Spleen (tissue), 11 donors: ENCODE results near the gene C19orf85. TPM values are rescaled to one million over a fixed set of nuclear protein-coding genes. Genes with fewer than 3 reads are reported as not detected.

ENCODE experiments used
- DNase-seq: peaks from one replicate; pipeline ENCODE4 v3.0.0-alpha.2; 2020
- H3K27ac ChIP-seq, 8 donors: fragments of 200-600 bp; sonication (generic) in 7 of 8; 1 replicate in 4 of 8; 2 replicates in 4 of 8; pipeline versions ENCODE4 v1.5.0 to v1.8.0; 2016 to 2021; ENCODE audit warnings: inconsistent platforms in 4 of 8, mild to moderate bottlenecking in 4 of 8, moderate library complexity in 1 of 8
- H3K27me3 ChIP-seq, 7 donors: fragments of 200-600 bp; sonication (generic) in 6 of 7; replicated peaks in 1 of 7; 1 replicate in 4 of 7; 2 replicates in 3 of 7; pipeline versions ENCODE4 v1.5.0 to v1.8.0; 2016 to 2021; ENCODE audit warnings: inconsistent platforms in 3 of 7, mild to moderate bottlenecking in 1 of 7
- H3K36me3 ChIP-seq, 6 donors: fragments of 200-600 bp; sonication (generic) in 5 of 6; 1 replicate in 4 of 6; 2 replicates in 2 of 6; pipeline versions ENCODE4 v1.5.0 to v1.8.0; 2016 to 2021; ENCODE audit warnings: inconsistent platforms in 2 of 6
- H3K4me1 ChIP-seq, 6 donors: fragments of 200-600 bp; sonication (generic) in 5 of 6; 1 replicate in 3 of 6; 2 replicates in 3 of 6; pipeline versions ENCODE4 v1.5.0 to v1.8.0; 2016 to 2021; ENCODE audit warnings: inconsistent platforms in 3 of 6
- H3K4me3 ChIP-seq, 8 donors: fragments of 200-600 bp; sonication (generic) in 7 of 8; 1 replicate in 4 of 8; 2 replicates in 4 of 8; pipeline versions ENCODE4 v1.5.0 to v1.8.0; 2016 to 2021; ENCODE audit warnings: inconsistent platforms in 4 of 8, mild to moderate bottlenecking in 4 of 8, moderate library complexity in 2 of 8
- H3K9me3 ChIP-seq, 8 donors: fragments of 200-600 bp; sonication (generic) in 7 of 8; 1 replicate in 4 of 8; 2 replicates in 4 of 8; pipeline versions ENCODE4 v1.5.0 to v1.8.0; 2016 to 2021; ENCODE audit warnings: inconsistent platforms in 4 of 8
- CTCF ChIP-seq, 11 experiments: fragments of 200-600 bp in 7 of 11; fragments of 450-650 bp in 4 of 11; sonication (generic) in 4 of 11; IDR thresholded peaks in 8 of 11; conservative IDR thresholded peaks in 3 of 11; 1 replicate in 7 of 11; 2 replicates in 4 of 11; pipeline versions ENCODE4 v1.4.0 to v1.8.0; 2016 to 2021; ENCODE audit warnings: antibody characterized with exemption in 11 of 11, inconsistent platforms in 4 of 11, mild to moderate bottlenecking in 1 of 11
- POLR2A ChIP-seq, 3 donors: fragments of 450-650 bp; IDR thresholded peaks; one replicate each; pipeline ENCODE4 v1.5.1; 2017; ENCODE audit warnings: antibody characterized with exemption in 3 of 3, mild to moderate bottlenecking in 1 of 3
- POLR2AphosphoS5 ChIP-seq, 3 donors: sonication (generic); formaldehyde crosslinking; IDR thresholded peaks; one replicate each; pipeline ENCODE4 v1.5.1; 2017; ENCODE audit warnings: antibody characterized with exemption in 3 of 3
- WGBS, 5 donors: extraction: QIAGEN DNeasy Blood & Tissue Kit in 3 of 5; methylation state at CpG; one replicate each; pipeline versions ENCODE4 v1.1.5 to v1.1.7; 2013 to 2018; 5-methylcytosine and 5-hydroxymethylcytosine counted together
- intact Hi-C: fragments of 100-400 bp; cut with DNase I; formaldehyde crosslinking; loops from one replicate; pipeline ENCODE4 v1.15.0; 2023; ENCODE audit warnings: low total_unique reads
- polyA plus RNA-seq, 3 donors: library from polyadenylated mRNA; stranded (reverse); fragments of 200-250 nt; gene quantifications; one replicate each; pipeline ENCODE4 v1.2.1, GENCODE V29; 2013
- total RNA-seq, 7 donors: library from RNA; depleted of rRNA in 3 of 7; stranded (reverse); fragments of >200 nt in 3 of 7; fragmentation: NEBNext Ultra II Directional in 4 of 7; extraction: Animal tissue kit (Norgen Biotek cat#: 25700) in 4 of 7; gene quantifications; one replicate each; pipeline versions ENCODE4 v1.1.0 to v1.2.1, GENCODE V29; 2016 to 2021
- donor health status: healthy with polysubstance abuse.
- donor health status: DM: no; HTN: no; CAD: no; lungs with moderate emphysema.
- donor health status: DM: no; HTN: no; CAD: no.
- donor health status: Bipolar disorder and iron deficiency.
- donor health status: healthy.
- donor health status: DM: no; HTN: no; CAD: no.
- donor health status: DM: yes; HTN: yes; CAD: no.

Gene C19orf85
- total and polyA plus RNA-seq, 10 donors: not detected

- H3K36me3 ChIP-seq: no peaks in the 10 kb centered on the region
- H3K4me1 ChIP-seq: peaks cover 0 to 17% (median 0%) of the 10 kb centered on the region in 6 donors
- WGBS, 5 donors: 60 to 76% (median 64%) methylated on average over 3 to 5 of the region's 5 CpGs
- no peak for DNase-seq
- intact Hi-C loops: loop anchor here (10.0 kb wide), 1 partner anchor 124 kb away; no protein-coding TSS in a partner anchor
- TF ChIP-seq CTCF (IDR thresholded peaks at IDR 0.05 in 8 of 11, conservative IDR thresholded peaks at IDR 0.05 in 3 of 11) (no peak), POLR2A (IDR thresholded peaks at IDR 0.05) (no peak), POLR2AphosphoS5 (IDR thresholded peaks at IDR 0.05) (no peak)
- H3K27ac ChIP-seq: no peak overlapping the region
- peaks cover 0 to 28% (median 0%) of the 10 kb centered on the region in 7 donors for H3K27me3 ChIP-seq
- H3K9me3 ChIP-seq: no peaks in the 10 kb centered on the region
- no peak overlapping the region for H3K4me3 ChIP-seq
These were observed 45.4 kb downstream of the C19orf85 start for GRCh38 chr19:55419103-55419502.

- TF ChIP-seq CTCF (IDR thresholded peaks at IDR 0.05 in 8 of 11, conservative IDR thresholded peaks at IDR 0.05 in 3 of 11): peak in 10 of 11 experiments; percentile 36 to 72 (median 62)
- TF ChIP-seq POLR2AphosphoS5 (IDR thresholded peaks at IDR 0.05): no peak
- intact Hi-C loops: loop anchor here (10.0 kb wide), 1 partner anchor 123 kb away; no protein-coding TSS in a partner anchor
- H3K4me1 ChIP-seq: peaks cover 0 to 17% (median 0%) of the 10 kb centered on the region in 6 donors
- H3K27me3 ChIP-seq: peaks cover 0 to 27% (median 0%) of the 10 kb centered on the region in 7 donors
- H3K36me3 ChIP-seq: no peaks in the 10 kb centered on the region
- no peaks in the 10 kb centered on the region for H3K9me3 ChIP-seq
- DNase-seq: no peak
- no peak overlapping the region for H3K4me3 ChIP-seq
- H3K27ac ChIP-seq: no peak overlapping the region
- 27 to 31% (median 28%) methylated on average over 7 of the region's 7 CpGs for WGBS, 5 donors
These were observed 46.4 kb downstream of the C19orf85 start for GRCh38 chr19:55418185-55418584.

Other genes starting within 250 kb of the C19orf85 start
- 10 to 100 TPM in 3 of 7 donors, 1 to 10 TPM in 4; 7.5 to 11.7 (median 9.6) TPM for gene TMEM86B, start 236.0 kb downstream of the C19orf85 start, total RNA-seq
- 10 to 100 TPM; 11.8 to 31.5 (median 28.2) TPM for gene TMEM86B, start 236.0 kb downstream of the C19orf85 start, polyA plus RNA-seq
- gene PPP6R1, start 205.7 kb downstream of the C19orf85 start, total RNA-seq: 100 to 1,000 TPM; 113 to 150 (median 133) TPM
- gene PPP6R1, start 205.7 kb downstream of the C19orf85 start, polyA plus RNA-seq: 10 to 100 TPM; 49.2 to 90.5 (median 65.1) TPM
- gene HSPBP1, start 184.6 kb downstream of the C19orf85 start, total RNA-seq: 10 to 100 TPM; 14.2 to 26.8 (median 17.6) TPM
- 10 to 100 TPM; 14.2 to 27.0 (median 26.4) TPM for gene HSPBP1, start 184.6 kb downstream of the C19orf85 start, polyA plus RNA-seq
- gene BRSK1, start 180.8 kb downstream of the C19orf85 start, total RNA-seq: 1 to 10 TPM in 5 of 7 donors, under 1 TPM in 2; 0.79 to 2.9 (median 1.7) TPM
- gene BRSK1, start 180.8 kb downstream of the C19orf85 start, polyA plus RNA-seq: 1 to 10 TPM in 2 of 3 donors, under 1 TPM in 1; 0.70 to 1.5 (median 1.0) TPM
- gene TMEM150B, start 139.4 kb downstream of the C19orf85 start, total RNA-seq: 10 to 100 TPM in 3 of 7 donors, 1 to 10 TPM in 4; 5.6 to 34.1 (median 9.9) TPM
- gene TMEM150B, start 139.4 kb downstream of the C19orf85 start, polyA plus RNA-seq: 1 to 10 TPM; 1.7 to 6.5 (median 4.1) TPM
- 10 to 100 TPM; 10.5 to 18.1 (median 12.8) TPM for gene KMT5C, start 124.9 kb downstream of the C19orf85 start, total RNA-seq
- gene KMT5C, start 124.9 kb downstream of the C19orf85 start, polyA plus RNA-seq: 10 to 100 TPM in 1 of 3 donors, 1 to 10 TPM in 2; 5.7 to 12.2 (median 7.8) TPM
- gene COX6B2, start 110.0 kb downstream of the C19orf85 start, total RNA-seq: 1 to 10 TPM in 1 of 7 donors, under 1 TPM in 4, not detected in 2; 0.30 to 1.6 (median 0.63) TPM
- gene COX6B2, start 110.0 kb downstream of the C19orf85 start, polyA plus RNA-seq: under 1 TPM in 2 of 3 donors, not detected in 1; 0.06 to 0.08 TPM
- gene GARIN5B, start 101.5 kb downstream of the C19orf85 start, total RNA-seq: not detected
- gene GARIN5B, start 101.5 kb downstream of the C19orf85 start, polyA plus RNA-seq: not detected
- gene IL11, start 94.3 kb downstream of the C19orf85 start, total RNA-seq: under 1 TPM in 1 of 7 donors, not detected in 6; 0.23 TPM
- gene IL11, start 94.3 kb downstream of the C19orf85 start, polyA plus RNA-seq: under 1 TPM in 2 of 3 donors, not detected in 1; 0.04 to 0.06 TPM
- not detected for gene TMEM190, start 87.9 kb downstream of the C19orf85 start, total RNA-seq
- gene TMEM190, start 87.9 kb downstream of the C19orf85 start, polyA plus RNA-seq: under 1 TPM in 1 of 3 donors, not detected in 2; 0.20 TPM
- 1 to 10 TPM; 3.7 to 8.8 (median 5.0) TPM for gene TMEM238, start 80.5 kb downstream of the C19orf85 start, total RNA-seq
- under 1 TPM in 2 of 3 donors, not detected in 1; 0.17 to 0.32 TPM for gene TMEM238, start 80.5 kb downstream of the C19orf85 start, polyA plus RNA-seq
- 1,000 to 10,000 TPM in 5 of 7 donors, 100 to 1,000 TPM in 2; 581 to 2,029 (median 1,447) TPM for gene RPL28, start 78.8 kb downstream of the C19orf85 start, total RNA-seq
- 1,000 to 10,000 TPM; 3,566 to 4,833 (median 4,082) TPM for gene RPL28, start 78.8 kb downstream of the C19orf85 start, polyA plus RNA-seq
- 10 to 100 TPM; 14.4 to 40.8 (median 23.8) TPM for gene UBE2S, start 57.0 kb downstream of the C19orf85 start, total RNA-seq
- 10 to 100 TPM in 2 of 3 donors, 1 to 10 TPM in 1; 4.9 to 18.7 (median 11.8) TPM for gene UBE2S, start 57.0 kb downstream of the C19orf85 start, polyA plus RNA-seq
- gene SHISA7, start 21.5 kb downstream of the C19orf85 start, total RNA-seq: under 1 TPM in 1 of 7 donors, not detected in 6; 0.27 TPM
- under 1 TPM in 1 of 3 donors, not detected in 2; 0.03 TPM for gene SHISA7, start 21.5 kb downstream of the C19orf85 start, polyA plus RNA-seq
- 10 to 100 TPM; 38.6 to 85.0 (median 54.5) TPM for gene ISOC2, start 3.1 kb downstream of the C19orf85 start, total RNA-seq
- 10 to 100 TPM; 55.6 to 98.7 (median 64.5) TPM for gene ISOC2, start 3.1 kb downstream of the C19orf85 start, polyA plus RNA-seq
- 10 to 100 TPM in 3 of 7 donors, 1 to 10 TPM in 4; 4.4 to 13.6 (median 9.7) TPM for gene ZNF628, start 11.9 kb upstream of the C19orf85 start, total RNA-seq
- 1 to 10 TPM; 1.4 to 8.2 (median 1.7) TPM for gene ZNF628, start 11.9 kb upstream of the C19orf85 start, polyA plus RNA-seq
- 10 to 100 TPM in 1 of 7 donors, 1 to 10 TPM in 6; 1.9 to 10.3 (median 6.9) TPM for gene NAT14, start 20.4 kb upstream of the C19orf85 start, total RNA-seq
- 10 to 100 TPM; 13.8 to 17.7 (median 15.5) TPM for gene NAT14, start 20.4 kb upstream of the C19orf85 start, polyA plus RNA-seq
- 10 to 100 TPM; 11.0 to 30.6 (median 24.1) TPM for gene SSC5D, start 23.7 kb upstream of the C19orf85 start, total RNA-seq
- gene SSC5D, start 23.7 kb upstream of the C19orf85 start, polyA plus RNA-seq: 1 to 10 TPM in 2 of 3 donors, under 1 TPM in 1; 0.61 to 7.4 (median 2.5) TPM
- gene SBK2, start 72.4 kb upstream of the C19orf85 start, total RNA-seq: not detected
- gene SBK2, start 72.4 kb upstream of the C19orf85 start, polyA plus RNA-seq: not detected
- not detected for gene SBK3, start 80.8 kb upstream of the C19orf85 start, total RNA-seq
- gene SBK3, start 80.8 kb upstream of the C19orf85 start, polyA plus RNA-seq: not detected
- 10 to 100 TPM in 2 of 7 donors, 1 to 10 TPM in 4, under 1 TPM in 1; 0.72 to 10.6 (median 6.5) TPM for gene ZNF579, start 116.1 kb upstream of the C19orf85 start, total RNA-seq
- gene ZNF579, start 116.1 kb upstream of the C19orf85 start, polyA plus RNA-seq: 1 to 10 TPM; 2.8 to 6.9 (median 3.4) TPM
- gene FIZ1, start 134.8 kb upstream of the C19orf85 start, total RNA-seq: 10 to 100 TPM in 5 of 7 donors, 1 to 10 TPM in 2; 7.6 to 17.3 (median 11.4) TPM
- 10 to 100 TPM in 1 of 3 donors, 1 to 10 TPM in 2; 5.1 to 11.5 (median 7.8) TPM for gene FIZ1, start 134.8 kb upstream of the C19orf85 start, polyA plus RNA-seq
- 10 to 100 TPM; 19.7 to 42.5 (median 23.9) TPM for gene ZNF524, start 135.5 kb upstream of the C19orf85 start, total RNA-seq
- gene ZNF524, start 135.5 kb upstream of the C19orf85 start, polyA plus RNA-seq: 10 to 100 TPM; 33.3 to 57.8 (median 39.2) TPM
- 10 to 100 TPM; 12.2 to 23.3 (median 17.8) TPM for gene ZNF865, start 140.9 kb upstream of the C19orf85 start, total RNA-seq
- 10 to 100 TPM in 1 of 3 donors, 1 to 10 TPM in 2; 4.8 to 10.4 (median 5.3) TPM for gene ZNF865, start 140.9 kb upstream of the C19orf85 start, polyA plus RNA-seq
- 1 to 10 TPM; 4.0 to 10.0 (median 7.1) TPM for gene ZNF784, start 159.8 kb upstream of the C19orf85 start, total RNA-seq
- gene ZNF784, start 159.8 kb upstream of the C19orf85 start, polyA plus RNA-seq: 1 to 10 TPM; 3.3 to 7.6 (median 5.6) TPM
- 10 to 100 TPM; 25.4 to 58.7 (median 31.7) TPM for gene ZNF580, start 176.3 kb upstream of the C19orf85 start, total RNA-seq
- 10 to 100 TPM; 18.9 to 36.7 (median 33.3) TPM for gene ZNF580, start 176.3 kb upstream of the C19orf85 start, polyA plus RNA-seq
- gene ZNF581, start 178.9 kb upstream of the C19orf85 start, total RNA-seq: 10 to 100 TPM; 21.4 to 34.9 (median 27.2) TPM
- gene ZNF581, start 178.9 kb upstream of the C19orf85 start, polyA plus RNA-seq: 10 to 100 TPM; 39.8 to 46.5 (median 43.6) TPM
- 10 to 100 TPM; 11.9 to 23.4 (median 14.4) TPM for gene CCDC106, start 183.5 kb upstream of the C19orf85 start, total RNA-seq
- gene CCDC106, start 183.5 kb upstream of the C19orf85 start, polyA plus RNA-seq: 10 to 100 TPM; 26.7 to 40.1 (median 37.8) TPM
- gene U2AF2, start 190.3 kb upstream of the C19orf85 start, total RNA-seq: 100 to 1,000 TPM; 109 to 218 (median 176) TPM
- gene U2AF2, start 190.3 kb upstream of the C19orf85 start, polyA plus RNA-seq: 100 to 1,000 TPM in 1 of 3 donors, 10 to 100 TPM in 2; 67.2 to 190 (median 85.5) TPM
- gene EPN1, start 210.5 kb upstream of the C19orf85 start, total RNA-seq: 100 to 1,000 TPM; 100 to 166 (median 129) TPM
- 100 to 1,000 TPM in 1 of 3 donors, 10 to 100 TPM in 2; 36.8 to 115 (median 42.6) TPM for gene EPN1, start 210.5 kb upstream of the C19orf85 start, polyA plus RNA-seq